ENCODE results near the gene TOP1.

DNA sequence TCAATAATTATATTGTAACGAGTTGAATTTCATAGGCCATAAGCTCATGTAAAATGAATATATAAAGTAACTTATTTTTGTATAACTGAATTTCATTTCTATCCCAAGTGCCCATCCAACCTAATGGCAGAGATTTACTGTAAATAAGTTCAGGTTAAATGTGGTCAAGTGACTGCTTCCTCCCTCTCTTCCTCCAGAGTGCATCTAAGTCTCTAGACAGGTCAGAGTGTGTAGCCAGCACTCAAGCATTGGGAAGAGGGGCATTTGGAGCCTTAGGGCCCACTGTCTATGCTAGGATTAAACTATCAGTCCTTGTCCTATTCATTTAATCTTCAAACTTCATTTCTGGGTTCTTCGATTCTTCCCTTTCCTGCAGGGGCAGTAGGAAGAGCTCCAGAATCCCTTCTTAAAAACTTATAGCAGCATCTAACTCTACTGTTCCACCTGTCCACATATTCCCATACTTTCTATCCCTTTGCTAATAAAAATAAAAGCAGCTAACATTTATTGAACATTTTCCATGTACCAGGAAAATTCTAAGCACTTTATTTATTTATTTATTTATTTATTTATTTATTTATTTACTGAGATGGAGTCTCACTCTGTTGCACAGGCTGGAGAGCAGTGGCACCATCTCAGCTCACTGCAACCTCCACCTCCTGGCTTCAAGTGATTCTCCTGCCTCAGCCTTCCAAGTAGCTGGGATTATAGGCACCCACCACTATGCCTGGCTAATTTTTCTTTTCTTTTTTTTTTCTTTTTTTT is 36.1 kb upstream of the TOP1 start:
- no peak for TF ChIP-seq EZH2 (IDR thresholded peaks at IDR 0.05; ENCODE audit: borderline replicate concordance, low read length)
- no peak for TF ChIP-seq CTCF (conservative IDR thresholded peaks at IDR 0.05 in 1 of 2, IDR thresholded peaks at IDR 0.05 in 1 of 2; ENCODE audit: extremely low read depth in 1 of 2, insufficient read depth in 1 of 2, low read depth in 1 of 2, low read length in 2 of 2)
